ENCODE measurements around the gene TBL1XR1.

GRCh38 chr3:177186306-177186705 is 11.0 kb downstream of the TBL1XR1 start:
- no peak for TF ChIP-seq CTCF (IDR thresholded peaks at IDR 0.05; ENCODE audit: insufficient read depth, low read length, poor library complexity, severe bottlenecking)
- TF ChIP-seq EZH2phosphoT487 (conservative IDR thresholded peaks at IDR 0.05; ENCODE audit: low read length) = no peak
